Neural progenitor cell (in vitro differentiated cells): ENCODE data around the gene EGR4. TPM values are rescaled to one million over a fixed set of nuclear protein-coding genes. Genes with fewer than 3 reads are reported as not detected.

Experiments
- DNase-seq: peaks from one replicate; pipeline ENCODE4 v3.0.0-alpha.2; 2016; ENCODE audit warnings: low spot score
- H2AFZ ChIP-seq: fragments of 200-600 bp; sonication (generic); replicated peaks from 2 replicates; pipeline ENCODE4 v1.6.1; 2016; ENCODE audit warnings: antibody characterized with exemption
- H3F3A ChIP-seq: fragments of 200-600 bp; sonication (generic); 2 replicates; pipeline ENCODE4 v1.6.1; 2016; ENCODE audit warnings: antibody characterized with exemption, low read depth
- H3K27ac ChIP-seq: fragments of 200-600 bp; sonication (generic); 2 replicates; pipeline ENCODE4 v1.5.1; 2016; ENCODE audit warnings: mild to moderate bottlenecking
- H3K27me3 ChIP-seq: fragments of 200-600 bp; sonication (generic); 2 replicates; pipeline ENCODE4 v1.6.1; 2016; ENCODE audit warnings: mild to moderate bottlenecking, moderate library complexity
- H3K36me3 ChIP-seq: fragments of 200-600 bp; sonication (generic); 2 replicates; pipeline ENCODE4 v1.5.1; 2016
- H3K4me1 ChIP-seq: fragments of 200-600 bp; sonication (generic); 2 replicates; pipeline ENCODE4 v1.6.1; 2016; ENCODE audit warnings: mixed run types
- H3K4me2 ChIP-seq: fragments of 200-600 bp; sonication (generic); 2 replicates; pipeline ENCODE4 v1.6.1; 2016
- H3K4me3 ChIP-seq: fragments of 200-600 bp; sonication (generic); 2 replicates; pipeline ENCODE4 v1.5.1; 2016
- H3K79me2 ChIP-seq: fragments of 200-600 bp; sonication (generic); 2 replicates; pipeline ENCODE4 v1.6.1; 2016; ENCODE audit warnings: low read depth
- H3K9ac ChIP-seq: fragments of 200-600 bp; sonication (generic); 2 replicates; pipeline ENCODE4 v1.6.1; 2016
- H3K9me3 ChIP-seq: fragments of 200-600 bp; sonication (generic); 2 replicates; pipeline ENCODE4 v1.5.1; 2016; ENCODE audit warnings: low read depth
- H4K20me1 ChIP-seq: fragments of 200-600 bp; sonication (generic); 2 replicates; pipeline ENCODE4 v1.6.1; 2016; ENCODE audit warnings: low read depth
- H3K27ac Mint-ChIP-seq: 3 replicates; pipeline ENCODE4 v1.8.0; 2021; ENCODE audit warnings: mixed read lengths
- H3K27me3 Mint-ChIP-seq: 2 replicates; pipeline ENCODE4 v1.8.0; 2022; ENCODE audit warnings: low read depth, mild to moderate bottlenecking, inconsistent platforms, moderate library complexity, mixed read lengths; ENCODE audit not compliant: insufficient read depth
- H3K36me3 Mint-ChIP-seq: 3 replicates; pipeline ENCODE4 v1.8.0; 2021; ENCODE audit warnings: mixed read lengths
- H3K4me1 Mint-ChIP-seq: 3 replicates; pipeline ENCODE4 v1.8.0; 2021; ENCODE audit warnings: mixed read lengths
- H3K4me3 Mint-ChIP-seq: 3 replicates; pipeline ENCODE4 v1.8.0; 2021; ENCODE audit warnings: mild to moderate bottlenecking, moderate library complexity, mixed read lengths
- H3K9me3 Mint-ChIP-seq: 3 replicates; pipeline ENCODE4 v1.8.0; 2020; ENCODE audit warnings: mixed read lengths
- CTCF ChIP-seq: fragments of 200-600 bp; sonication (generic); IDR thresholded peaks from 2 replicates; pipeline ENCODE4 v1.5.1; 2017; ENCODE audit warnings: antibody characterized with exemption, mild to moderate bottlenecking
- EZH2 ChIP-seq: fragments of 200-600 bp; sonication (generic); IDR thresholded peaks from 2 replicates; pipeline ENCODE4 v1.6.1; 2017; ENCODE audit warnings: antibody characterized with exemption, mild to moderate bottlenecking, moderate library complexity
- EZH2phosphoT487 ChIP-seq: fragments of 200-600 bp; sonication (generic); IDR thresholded peaks from 2 replicates; pipeline ENCODE4 v1.6.1; 2017; ENCODE audit warnings: antibody characterized with exemption
- total RNA-seq: library from RNA; depleted of rRNA; stranded (reverse); fragments of >200 nt; gene quantifications from 2 replicates; pipeline ENCODE4 v1.2.3, GENCODE V29; 2015; ENCODE audit warnings: low replicate concordance

The EGR4 gene
- total RNA-seq, 1 donor from 2014 or later: not detected

GRCh38 chr2:73334620-73335019 lies 41.3 kb upstream of the EGR4 start:
- no peaks in the 10 kb centered on the region for H3F3A ChIP-seq
- no peak overlapping the region for H3K4me2 ChIP-seq
- no peak overlapping the region for H3K27ac ChIP-seq
- no peaks in the 10 kb centered on the region for H3K4me1 ChIP-seq
- Mint-ChIP-seq H3K9me3 (peaks cover 6% of the 10 kb centered on the region), H3K4me3 (no peak overlapping the region), H3K4me1 (no peaks in the 10 kb centered on the region), H3K27ac (no peak overlapping the region), H3K36me3 (no peaks in the 10 kb centered on the region), H3K27me3 (peaks cover 5% of the 10 kb centered on the region)
- H4K20me1 ChIP-seq: no peaks in the 10 kb centered on the region
- no peaks in the 10 kb centered on the region for H3K36me3 ChIP-seq
- no peak for TF ChIP-seq CTCF
- no peak for TF ChIP-seq EZH2
- no peak for TF ChIP-seq EZH2phosphoT487
- H3K9me3 ChIP-seq: no peaks in the 10 kb centered on the region
- no peaks in the 10 kb centered on the region for H3K79me2 ChIP-seq
- H3K27me3 ChIP-seq: peaks cover 3% of the 10 kb centered on the region
- H3K9ac ChIP-seq: no peak overlapping the region
- no peak for DNase-seq
- H3K4me3 ChIP-seq: no peak overlapping the region
- no peak overlapping the region for H2AFZ ChIP-seq

- Histone ChIP-seq H3K9me3 (no peaks in the 10 kb centered on the region), H3K27me3 (peaks cover 3% of the 10 kb centered on the region), H3K36me3 (no peaks in the 10 kb centered on the region), H3K79me2 (no peaks in the 10 kb centered on the region), H4K20me1 (no peaks in the 10 kb centered on the region), H3K27ac (no peak overlapping the region), H3K9ac (no peak overlapping the region), H3K4me2 (no peak overlapping the region), H3F3A (no peaks in the 10 kb centered on the region), H3K4me1 (no peaks in the 10 kb centered on the region), H2AFZ (no peak overlapping the region), H3K4me3 (no peak overlapping the region)
- no peaks in the 10 kb centered on the region for H3K4me1 Mint-ChIP-seq
- peaks cover 5% of the 10 kb centered on the region for H3K27me3 Mint-ChIP-seq
- H3K36me3 Mint-ChIP-seq: no peaks in the 10 kb centered on the region
- H3K27ac Mint-ChIP-seq: no peak overlapping the region
- TF ChIP-seq CTCF (no peak), EZH2 (no peak), EZH2phosphoT487 (no peak)
- H3K9me3 Mint-ChIP-seq: peaks cover 6% of the 10 kb centered on the region
- DNase-seq: no peak
- no peak overlapping the region for H3K4me3 Mint-ChIP-seq
These were observed 40.7 kb upstream of the EGR4 start for GRCh38 chr2:73334045-73334444.

- Mint-ChIP-seq H3K27ac (no peak overlapping the region), H3K27me3 (peaks cover 5% of the 10 kb centered on the region), H3K4me1 (no peaks in the 10 kb centered on the region), H3K36me3 (no peaks in the 10 kb centered on the region), H3K9me3 (peaks cover 6% of the 10 kb centered on the region), H3K4me3 (no peak overlapping the region)
- TF ChIP-seq EZH2: no peak
- TF ChIP-seq CTCF: no peak
- TF ChIP-seq EZH2phosphoT487: no peak
- no peak overlapping the region for H2AFZ ChIP-seq
- no peak overlapping the region for H3K4me3 ChIP-seq
- DNase-seq: no peak
- no peaks in the 10 kb centered on the region for H3F3A ChIP-seq
- H3K9ac ChIP-seq: no peak overlapping the region
- H3K9me3 ChIP-seq: no peaks in the 10 kb centered on the region
- H3K4me2 ChIP-seq: no peak overlapping the region
- H4K20me1 ChIP-seq: no peaks in the 10 kb centered on the region
- H3K27ac ChIP-seq: no peak overlapping the region
- H3K27me3 ChIP-seq: peaks cover 3% of the 10 kb centered on the region
- H3K4me1 ChIP-seq: no peaks in the 10 kb centered on the region
- H3K79me2 ChIP-seq: no peaks in the 10 kb centered on the region
- H3K36me3 ChIP-seq: no peaks in the 10 kb centered on the region
These were observed 40.2 kb upstream of the EGR4 start for GRCh38 chr2:73333564-73333963.
